Endodermal cell (in vitro differentiated cells): ENCODE data around the gene LPP. TPM values are rescaled to one million over a fixed set of nuclear protein-coding genes. Genes with fewer than 3 reads are reported as not detected.

Experiments
- DNase-seq: peaks from one replicate; pipeline ENCODE4 v3.0.0-alpha.2; 2017
- H3K27ac ChIP-seq: 2 replicates; pipeline ENCODE4 v1.5.1; 2013; ENCODE audit warnings: mild to moderate bottlenecking, low read depth, low read length, moderate library complexity
- H3K27me3 ChIP-seq: 2 replicates; pipeline ENCODE4 v1.6.1; 2013; ENCODE audit warnings: mild to moderate bottlenecking, low read length, moderate library complexity; ENCODE audit not compliant: insufficient read depth, control insufficient read depth, poor library complexity, severe bottlenecking
- H3K36me3 ChIP-seq: 2 replicates; pipeline ENCODE4 v1.7.0; 2013; ENCODE audit warnings: mild to moderate bottlenecking, low read length, moderate library complexity; ENCODE audit not compliant: control insufficient read depth, insufficient read depth
- H3K4me1 ChIP-seq: one replicate; pipeline ENCODE4 v1.7.0; 2013; ENCODE audit warnings: low read length; ENCODE audit not compliant: control insufficient read depth, insufficient read depth
- H3K4me3 ChIP-seq: 2 replicates; pipeline ENCODE4 v1.5.1; 2013; ENCODE audit warnings: mild to moderate bottlenecking, low read length, moderate library complexity
- H3K9ac ChIP-seq: 2 replicates; pipeline ENCODE4 v1.6.1; 2013; ENCODE audit warnings: mild to moderate bottlenecking, low read length, moderate library complexity; ENCODE audit not compliant: poor library complexity, severe bottlenecking; ENCODE audit errors: extremely low read depth
- H3K9me3 ChIP-seq: 2 replicates; pipeline ENCODE4 v1.6.1; 2013; ENCODE audit warnings: mild to moderate bottlenecking, low read length, moderate library complexity; ENCODE audit not compliant: control insufficient read depth
- H3K27ac Mint-ChIP-seq: 2 replicates; pipeline ENCODE4 v1.8.0; 2020; ENCODE audit warnings: mixed read lengths
- H3K27me3 Mint-ChIP-seq: 2 replicates; pipeline ENCODE4 v1.8.0; 2021; ENCODE audit warnings: mild to moderate bottlenecking, mixed read lengths; ENCODE audit not compliant: insufficient read depth
- H3K36me3 Mint-ChIP-seq: 2 replicates; pipeline ENCODE4 v1.8.0; 2020; ENCODE audit warnings: low read depth, mixed read lengths
- H3K4me1 Mint-ChIP-seq: 2 replicates; pipeline ENCODE4 v1.8.0; 2020; ENCODE audit warnings: mixed read lengths
- H3K4me3 Mint-ChIP-seq: 2 replicates; pipeline ENCODE4 v1.8.0; 2020; ENCODE audit warnings: mild to moderate bottlenecking, moderate library complexity, mixed read lengths
- H3K9me3 Mint-ChIP-seq: 2 replicates; pipeline ENCODE4 v1.8.0; 2020; ENCODE audit warnings: mild to moderate bottlenecking, mixed read lengths
- CTCF ChIP-seq: fragments of 200-600 bp; sonication (generic); conservative IDR thresholded peaks from 2 replicates; pipeline ENCODE4 v1.5.0; 2021; ENCODE audit warnings: antibody characterized with exemption, mild to moderate bottlenecking
- WGBS, 2 experiments: methylation state at CpG; one replicate each; pipeline versions ENCODE4 v1.1.5 to v1.1.7; 2013; ENCODE audit warnings: missing lambda C conversion rate in 2 of 2, mixed read lengths in 1 of 2; ENCODE audit not compliant: insufficient coverage in 1 of 2, insufficient read length in 1 of 2; 5-methylcytosine and 5-hydroxymethylcytosine counted together
- total RNA-seq, 2 donors: library from RNA; stranded (reverse); fragmentation: NEBNext Ultra II Directional in 1 of 2; extraction: Animal tissue kit (Norgen Biotek cat#: 25700) in 1 of 2; gene quantifications; 2 replicates in 1 of 2; 3 replicates in 1 of 2; pipeline ENCODE4 v1.2.1, GENCODE V29; 2021

LPP gene
- total RNA-seq, 2 donors from 2014 or later, result 78.0 to 105 TPM

- H3K36me3 Mint-ChIP-seq, result no peaks in the 10 kb centered on the region
- TF ChIP-seq CTCF, result no peak
- H3K4me3 Mint-ChIP-seq, result no peak overlapping the region
- H3K27ac Mint-ChIP-seq, result no peak overlapping the region
- no peaks in the 10 kb centered on the region for H3K9me3 ChIP-seq
- peaks cover 30% of the 10 kb centered on the region for H3K36me3 ChIP-seq
- no peaks in the 10 kb centered on the region for H3K4me1 ChIP-seq
- no peak overlapping the region for H3K27ac ChIP-seq
- H3K9ac ChIP-seq, result no peak overlapping the region
- no peaks in the 10 kb centered on the region for H3K27me3 ChIP-seq
- 100% methylated on average over 1 to 2 of the region's 2 CpGs for WGBS, 2 experiments
- H3K9me3 Mint-ChIP-seq, result no peaks in the 10 kb centered on the region
- no peak overlapping the region for H3K4me3 ChIP-seq
- peaks cover under 1% of the 10 kb centered on the region for H3K4me1 Mint-ChIP-seq
- H3K27me3 Mint-ChIP-seq, result no peaks in the 10 kb centered on the region
- DNase-seq, result no peak
Observed at GRCh38 chr3:188246905-188247304, 92.9 kb downstream of the LPP start.

- Mint-ChIP-seq H3K27ac (no peak overlapping the region), H3K4me3 (no peak overlapping the region), H3K36me3 (peaks cover 5% of the 10 kb centered on the region), H3K4me1 (no peaks in the 10 kb centered on the region), H3K9me3 (peaks cover 5% of the 10 kb centered on the region), H3K27me3 (no peaks in the 10 kb centered on the region)
- Histone ChIP-seq H3K9me3 (no peaks in the 10 kb centered on the region), H3K9ac (no peak overlapping the region), H3K4me3 (no peak overlapping the region), H3K36me3 (peaks cover 27% of the 10 kb centered on the region), H3K27ac (no peak overlapping the region), H3K27me3 (no peaks in the 10 kb centered on the region), H3K4me1 (no peaks in the 10 kb centered on the region)
- no peak for TF ChIP-seq CTCF
- 90 to 95% methylated on average over 8 of the region's 8 CpGs for WGBS, 2 experiments
- no peak for DNase-seq
Observed at GRCh38 chr3:188248036-188248561, 94.1 kb downstream of the LPP start.

GRCh38 chr3:188253123-188253793 is 99.3 kb downstream of the LPP start:
- Mint-ChIP-seq H3K36me3 (peaks cover 5% of the 10 kb centered on the region), H3K4me1 (peaks cover 16% of the 10 kb centered on the region), H3K9me3 (peaks cover 5% of the 10 kb centered on the region), H3K27ac (no peak overlapping the region), H3K4me3 (no peak overlapping the region), H3K27me3 (no peaks in the 10 kb centered on the region)
- Histone ChIP-seq H3K27me3 (no peaks in the 10 kb centered on the region), H3K36me3 (peaks cover 25% of the 10 kb centered on the region), H3K4me3 (no peak overlapping the region), H3K9ac (no peak overlapping the region), H3K4me1 (peaks cover 8% of the 10 kb centered on the region), H3K27ac (no peak overlapping the region), H3K9me3 (no peaks in the 10 kb centered on the region)
- DNase-seq, result no peak
- WGBS, 2 experiments, result 91 to 100% methylated on average over 1 to 4 of the region's 5 CpGs
- TF ChIP-seq CTCF, result no peak
